HL-60 (cell line): ENCODE data around the gene MMGT1.
"Not testable (repeated sequence)": the region's sequence is repeated elsewhere in the genome, so short reads cannot be mapped to it uniquely, and the experiment has no call there.

ENCODE experiments used
- DNase-seq, 2 experiments: peaks; one replicate each; pipeline ENCODE4 v3.0.0-alpha.2; 2010 to 2020; ENCODE audit warnings: low read depth in 1 of 2, low spot score in 1 of 2
- H3K27ac ChIP-seq: fragments of 250-450 bp; sonication (Bioruptor Pico); replicated peaks from 2 replicates; pipeline ENCODE4 v1.5.1; 2020; ENCODE audit warnings: mild to moderate bottlenecking, moderate library complexity
- H3K27me3 ChIP-seq: fragments of 250-450 bp; sonication (Bioruptor Pico); 2 replicates; pipeline ENCODE4 v1.5.1; 2021; ENCODE audit warnings: mild to moderate bottlenecking, moderate library complexity; ENCODE audit not compliant: insufficient read depth, poor library complexity, severe bottlenecking
- H3K4me3 ChIP-seq: replicated peaks from 2 replicates; pipeline ENCODE4 v1.5.1; 2011; ENCODE audit warnings: mild to moderate bottlenecking, control low read depth, low read length; ENCODE audit not compliant: insufficient read depth
- GABPA ChIP-seq: IDR thresholded peaks from 2 replicates; pipeline ENCODE4 v1.6.1; 2012; ENCODE audit warnings: low read depth
- POLR2AphosphoS5 ChIP-seq: IDR thresholded peaks from 2 replicates; pipeline ENCODE4 v1.6.1; 2012; ENCODE audit warnings: low read depth
- SPI1 ChIP-seq: IDR thresholded peaks from 2 replicates; pipeline ENCODE4 v1.6.1; 2012; ENCODE audit warnings: low read depth, mild to moderate bottlenecking, borderline replicate concordance
- TF ChIP-seq, protein P1 (sequence below): IDR thresholded peaks from 2 replicates; pipeline ENCODE4 v1.6.1; 2012; ENCODE audit warnings: low read depth; ENCODE audit not compliant: insufficient replicate concordance
- TF ChIP-seq, protein P2 (sequence below): IDR thresholded peaks from one replicate; pipeline ENCODE4 v1.5.1; 2011; ENCODE audit warnings: low read length, control low read depth, inconsistent platforms; ENCODE audit not compliant: insufficient read depth

Gene MMGT1

DNA sequence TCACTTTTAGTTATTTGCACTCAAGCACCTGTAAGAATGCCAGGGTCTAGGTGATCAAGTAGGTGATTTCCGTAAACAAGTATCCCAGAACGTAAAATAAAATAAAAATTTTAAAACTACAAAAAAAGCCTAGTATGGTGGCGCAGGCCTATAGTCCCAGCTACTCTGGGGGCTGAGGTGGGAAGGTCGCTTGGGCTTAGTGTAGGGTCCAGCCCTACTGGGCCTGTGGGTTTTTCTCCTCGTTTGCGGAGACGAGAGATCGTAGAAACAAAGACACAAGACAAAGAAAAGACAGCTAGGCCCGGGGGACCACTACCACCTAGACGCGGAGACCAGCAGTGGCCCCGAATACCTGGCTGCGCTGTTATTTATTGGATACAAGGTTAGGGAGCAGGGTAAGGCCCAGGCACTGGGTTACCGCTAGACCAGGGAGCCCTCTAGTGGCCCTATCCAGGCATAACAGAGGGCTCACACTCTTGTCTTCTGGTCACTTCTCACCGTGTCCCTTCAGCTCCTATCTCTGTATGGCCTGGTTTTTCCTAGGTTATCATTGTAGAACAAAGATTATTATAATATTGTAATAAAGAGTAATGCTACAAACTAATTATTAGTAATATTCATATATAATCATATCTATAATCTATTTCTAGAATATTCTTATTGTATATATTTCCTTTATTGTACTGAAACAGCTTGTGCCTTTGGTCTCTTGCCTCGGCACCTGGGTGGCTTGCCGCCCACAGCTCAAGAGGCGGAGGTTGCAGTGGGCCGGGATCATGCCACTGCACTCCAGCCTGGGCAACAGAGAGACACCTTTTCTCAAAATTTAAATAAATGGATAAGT, 41.9 kb downstream of the MMGT1 start:
- TF ChIP-seq, protein P1, sequence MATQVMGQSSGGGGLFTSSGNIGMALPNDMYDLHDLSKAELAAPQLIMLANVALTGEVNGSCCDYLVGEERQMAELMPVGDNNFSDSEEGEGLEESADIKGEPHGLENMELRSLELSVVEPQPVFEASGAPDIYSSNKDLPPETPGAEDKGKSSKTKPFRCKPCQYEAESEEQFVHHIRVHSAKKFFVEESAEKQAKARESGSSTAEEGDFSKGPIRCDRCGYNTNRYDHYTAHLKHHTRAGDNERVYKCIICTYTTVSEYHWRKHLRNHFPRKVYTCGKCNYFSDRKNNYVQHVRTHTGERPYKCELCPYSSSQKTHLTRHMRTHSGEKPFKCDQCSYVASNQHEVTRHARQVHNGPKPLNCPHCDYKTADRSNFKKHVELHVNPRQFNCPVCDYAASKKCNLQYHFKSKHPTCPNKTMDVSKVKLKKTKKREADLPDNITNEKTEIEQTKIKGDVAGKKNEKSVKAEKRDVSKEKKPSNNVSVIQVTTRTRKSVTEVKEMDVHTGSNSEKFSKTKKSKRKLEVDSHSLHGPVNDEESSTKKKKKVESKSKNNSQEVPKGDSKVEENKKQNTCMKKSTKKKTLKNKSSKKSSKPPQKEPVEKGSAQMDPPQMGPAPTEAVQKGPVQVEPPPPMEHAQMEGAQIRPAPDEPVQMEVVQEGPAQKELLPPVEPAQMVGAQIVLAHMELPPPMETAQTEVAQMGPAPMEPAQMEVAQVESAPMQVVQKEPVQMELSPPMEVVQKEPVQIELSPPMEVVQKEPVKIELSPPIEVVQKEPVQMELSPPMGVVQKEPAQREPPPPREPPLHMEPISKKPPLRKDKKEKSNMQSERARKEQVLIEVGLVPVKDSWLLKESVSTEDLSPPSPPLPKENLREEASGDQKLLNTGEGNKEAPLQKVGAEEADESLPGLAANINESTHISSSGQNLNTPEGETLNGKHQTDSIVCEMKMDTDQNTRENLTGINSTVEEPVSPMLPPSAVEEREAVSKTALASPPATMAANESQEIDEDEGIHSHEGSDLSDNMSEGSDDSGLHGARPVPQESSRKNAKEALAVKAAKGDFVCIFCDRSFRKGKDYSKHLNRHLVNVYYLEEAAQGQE: no peak
- TF ChIP-seq, protein P2, sequence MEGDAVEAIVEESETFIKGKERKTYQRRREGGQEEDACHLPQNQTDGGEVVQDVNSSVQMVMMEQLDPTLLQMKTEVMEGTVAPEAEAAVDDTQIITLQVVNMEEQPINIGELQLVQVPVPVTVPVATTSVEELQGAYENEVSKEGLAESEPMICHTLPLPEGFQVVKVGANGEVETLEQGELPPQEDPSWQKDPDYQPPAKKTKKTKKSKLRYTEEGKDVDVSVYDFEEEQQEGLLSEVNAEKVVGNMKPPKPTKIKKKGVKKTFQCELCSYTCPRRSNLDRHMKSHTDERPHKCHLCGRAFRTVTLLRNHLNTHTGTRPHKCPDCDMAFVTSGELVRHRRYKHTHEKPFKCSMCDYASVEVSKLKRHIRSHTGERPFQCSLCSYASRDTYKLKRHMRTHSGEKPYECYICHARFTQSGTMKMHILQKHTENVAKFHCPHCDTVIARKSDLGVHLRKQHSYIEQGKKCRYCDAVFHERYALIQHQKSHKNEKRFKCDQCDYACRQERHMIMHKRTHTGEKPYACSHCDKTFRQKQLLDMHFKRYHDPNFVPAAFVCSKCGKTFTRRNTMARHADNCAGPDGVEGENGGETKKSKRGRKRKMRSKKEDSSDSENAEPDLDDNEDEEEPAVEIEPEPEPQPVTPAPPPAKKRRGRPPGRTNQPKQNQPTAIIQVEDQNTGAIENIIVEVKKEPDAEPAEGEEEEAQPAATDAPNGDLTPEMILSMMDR: peak; percentile 50
- no peak overlapping the region for H3K4me3 ChIP-seq
- H3K27me3 ChIP-seq: no peaks in the 10 kb centered on the region
- H3K27ac ChIP-seq: no peak overlapping the region
- DNase-seq: peak in 1 of 2 experiments; percentile 43

DNA sequence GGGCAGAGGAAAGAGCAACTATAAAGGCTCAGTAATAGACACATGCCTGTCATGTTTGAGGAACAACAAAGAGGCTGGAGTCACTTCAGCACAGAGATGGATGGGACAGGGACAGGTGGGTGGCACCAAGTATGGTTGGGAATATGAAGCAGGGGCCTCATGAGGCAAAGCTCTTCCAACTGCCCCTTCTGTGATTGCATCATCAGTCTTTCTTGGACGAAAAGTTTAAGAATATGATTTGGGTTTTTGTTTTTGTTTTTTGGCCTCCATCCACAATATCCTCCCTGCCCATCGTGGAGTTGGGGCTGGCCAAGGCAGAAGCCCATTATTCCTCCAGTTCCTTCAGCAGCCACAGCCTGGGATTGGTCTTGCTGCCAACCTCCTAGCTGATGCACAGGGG, 45.9 kb downstream of the MMGT1 start:
- Histone ChIP-seq H3K27me3 (no peaks in the 10 kb centered on the region), H3K27ac (no peak overlapping the region), H3K4me3 (no peak overlapping the region)
- DNase-seq: no peak
- TF ChIP-seq SPI1: no peak
- no peak for TF ChIP-seq POLR2AphosphoS5
- TF ChIP-seq, protein P2: no peak
- TF ChIP-seq, protein P1: no peak
- no peak for TF ChIP-seq GABPA

DNA sequence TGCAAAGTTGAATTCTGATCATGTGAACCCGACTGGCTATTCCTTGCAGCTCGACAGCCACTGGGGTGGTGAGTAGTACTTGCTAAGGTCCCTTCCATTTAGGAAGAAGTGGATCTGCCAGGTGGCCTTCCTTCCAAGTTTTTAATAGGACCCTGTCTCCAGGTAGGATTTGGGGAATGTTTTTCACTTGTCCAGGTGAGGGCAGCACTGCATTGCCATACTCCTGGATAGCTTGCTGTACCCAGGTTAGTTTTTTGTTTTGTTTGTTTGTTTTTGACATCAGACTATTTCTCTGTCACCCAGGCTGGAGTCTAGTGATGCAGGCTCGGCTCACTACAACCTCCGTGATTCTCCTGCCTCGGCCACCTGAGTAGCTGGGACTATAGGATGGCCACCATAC, 50.4 kb downstream of the MMGT1 start:
- H3K27ac ChIP-seq: no peak overlapping the region
- DNase-seq: no peak
- no peaks in the 10 kb centered on the region for H3K27me3 ChIP-seq
- H3K4me3 ChIP-seq: no peak overlapping the region
- TF ChIP-seq SPI1 (no peak), POLR2AphosphoS5 (no peak), GABPA (no peak)
- TF ChIP-seq, protein P1: no peak
- TF ChIP-seq, protein P2: no peak

DNA sequence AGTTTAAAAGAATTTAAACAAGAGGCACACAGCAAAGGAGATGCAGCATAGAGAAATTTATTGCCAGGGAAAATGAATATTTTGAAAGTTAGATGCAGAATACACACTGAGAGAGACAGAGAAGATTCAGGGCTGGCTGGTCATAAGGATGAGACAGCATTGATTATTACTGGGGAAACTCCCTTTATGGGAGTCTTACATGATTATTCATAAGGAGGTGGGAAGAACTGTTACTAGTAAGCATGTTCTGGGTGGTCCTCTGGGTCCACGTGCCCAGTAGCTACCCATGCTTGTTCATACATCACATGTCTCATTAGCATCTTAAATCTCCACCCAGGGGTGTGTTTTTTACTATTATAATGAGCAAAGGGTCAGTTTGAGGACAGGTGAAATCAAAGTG, 53.3 kb downstream of the MMGT1 start:
- not testable (repeated sequence) for H3K27me3 ChIP-seq, H3K27ac ChIP-seq, DNase-seq, H3K4me3 ChIP-seq
